ENCODE results near the gene ATP1B1. TPM values are rescaled to one million over a fixed set of nuclear protein-coding genes. Genes with fewer than 3 reads are reported as not detected.

The ATP1B1 gene
- total RNA-seq, 1 donor from 2014 or later: 30.7 TPM

- Mint-ChIP-seq H3K27me3 (ENCODE audit: insufficient read depth, low read depth) (no peaks in the 10 kb centered on the region), H3K4me3 (no peak overlapping the region), H3K27ac (no peak overlapping the region), H3K4me1 (peaks cover 6% of the 10 kb centered on the region), H3K9me3 (no peaks in the 10 kb centered on the region), H3K36me3 (no peaks in the 10 kb centered on the region)
- Histone ChIP-seq H3K9me3 (ENCODE audit: low read depth) (no peaks in the 10 kb centered on the region), H3K79me2 (ENCODE audit: low read depth) (no peaks in the 10 kb centered on the region), H3F3A (ENCODE audit: low read depth) (no peaks in the 10 kb centered on the region), H3K27me3 (no peaks in the 10 kb centered on the region), H2AFZ (replicated peaks) (no peak overlapping the region), H3K4me2 (no peak overlapping the region), H4K20me1 (ENCODE audit: low read depth) (no peaks in the 10 kb centered on the region), H3K36me3 (no peaks in the 10 kb centered on the region), H3K9ac (no peak overlapping the region), H3K4me1 (no peaks in the 10 kb centered on the region), H3K4me3 (no peak overlapping the region), H3K27ac (no peak overlapping the region)
- TF ChIP-seq EZH2 (IDR thresholded peaks at IDR 0.05): no peak
- no peak for TF ChIP-seq CTCF (IDR thresholded peaks at IDR 0.05)
- no peak for TF ChIP-seq EZH2phosphoT487 (IDR thresholded peaks at IDR 0.05)
- DNase-seq (ENCODE audit: low spot score): no peak
Observed at GRCh38 chr1:169149555-169150286, 43.2 kb downstream of the ATP1B1 start.

- H3K4me3 ChIP-seq: no peak overlapping the region
- no peaks in the 10 kb centered on the region for H3K36me3 Mint-ChIP-seq
- H3K79me2 ChIP-seq (ENCODE audit: low read depth): no peaks in the 10 kb centered on the region
- no peak overlapping the region for H3K4me3 Mint-ChIP-seq
- TF ChIP-seq CTCF (IDR thresholded peaks at IDR 0.05) (no peak), EZH2 (IDR thresholded peaks at IDR 0.05) (no peak), EZH2phosphoT487 (IDR thresholded peaks at IDR 0.05) (no peak)
- no peaks in the 10 kb centered on the region for H4K20me1 ChIP-seq (ENCODE audit: low read depth)
- H3K27me3 ChIP-seq: no peaks in the 10 kb centered on the region
- H3K27me3 Mint-ChIP-seq (ENCODE audit: insufficient read depth, low read depth): no peaks in the 10 kb centered on the region
- no peak overlapping the region for H3K9ac ChIP-seq
- no peaks in the 10 kb centered on the region for H3K36me3 ChIP-seq
- peaks cover 6% of the 10 kb centered on the region for H3K4me1 Mint-ChIP-seq
- H3K27ac Mint-ChIP-seq: no peak overlapping the region
- H3K4me2 ChIP-seq: no peak overlapping the region
- no peak overlapping the region for H3K27ac ChIP-seq
- no peaks in the 10 kb centered on the region for H3F3A ChIP-seq (ENCODE audit: low read depth)
- no peak for DNase-seq (ENCODE audit: low spot score)
- no peak overlapping the region for H2AFZ ChIP-seq (replicated peaks)
- H3K9me3 ChIP-seq (ENCODE audit: low read depth): no peaks in the 10 kb centered on the region
- no peaks in the 10 kb centered on the region for H3K9me3 Mint-ChIP-seq
- H3K4me1 ChIP-seq: no peaks in the 10 kb centered on the region
Observed at GRCh38 chr1:169150641-169151337, 44.3 kb downstream of the ATP1B1 start.

- H3K4me3 Mint-ChIP-seq: no peak overlapping the region
- H3K4me3 ChIP-seq: no peak overlapping the region
- H3K4me1 ChIP-seq: no peaks in the 10 kb centered on the region
- DNase-seq (ENCODE audit: low spot score): no peak
- H3K27me3 Mint-ChIP-seq (ENCODE audit: insufficient read depth, low read depth): no peaks in the 10 kb centered on the region
- H3K36me3 Mint-ChIP-seq: no peaks in the 10 kb centered on the region
- TF ChIP-seq EZH2 (IDR thresholded peaks at IDR 0.05) (no peak), CTCF (IDR thresholded peaks at IDR 0.05) (no peak)
- no peak overlapping the region for H3K4me2 ChIP-seq
- H3K79me2 ChIP-seq (ENCODE audit: low read depth): no peaks in the 10 kb centered on the region
- no peaks in the 10 kb centered on the region for H4K20me1 ChIP-seq (ENCODE audit: low read depth)
- peaks cover 6% of the 10 kb centered on the region for H3K4me1 Mint-ChIP-seq
- H3K9ac ChIP-seq: no peak overlapping the region
- no peak overlapping the region for H2AFZ ChIP-seq (replicated peaks)
- no peak overlapping the region for H3K27ac ChIP-seq
- H3K27ac Mint-ChIP-seq: no peak overlapping the region
- H3K36me3 ChIP-seq: no peaks in the 10 kb centered on the region
- no peaks in the 10 kb centered on the region for H3K27me3 ChIP-seq
- no peaks in the 10 kb centered on the region for H3K9me3 ChIP-seq (ENCODE audit: low read depth)
- H3F3A ChIP-seq (ENCODE audit: low read depth): no peaks in the 10 kb centered on the region
- no peaks in the 10 kb centered on the region for H3K9me3 Mint-ChIP-seq
Observed at GRCh38 chr1:169151338-169151837, 44.9 kb downstream of the ATP1B1 start.
